Measurements from ENCODE around the gene CDC45.

The CDC45 gene, protein sequence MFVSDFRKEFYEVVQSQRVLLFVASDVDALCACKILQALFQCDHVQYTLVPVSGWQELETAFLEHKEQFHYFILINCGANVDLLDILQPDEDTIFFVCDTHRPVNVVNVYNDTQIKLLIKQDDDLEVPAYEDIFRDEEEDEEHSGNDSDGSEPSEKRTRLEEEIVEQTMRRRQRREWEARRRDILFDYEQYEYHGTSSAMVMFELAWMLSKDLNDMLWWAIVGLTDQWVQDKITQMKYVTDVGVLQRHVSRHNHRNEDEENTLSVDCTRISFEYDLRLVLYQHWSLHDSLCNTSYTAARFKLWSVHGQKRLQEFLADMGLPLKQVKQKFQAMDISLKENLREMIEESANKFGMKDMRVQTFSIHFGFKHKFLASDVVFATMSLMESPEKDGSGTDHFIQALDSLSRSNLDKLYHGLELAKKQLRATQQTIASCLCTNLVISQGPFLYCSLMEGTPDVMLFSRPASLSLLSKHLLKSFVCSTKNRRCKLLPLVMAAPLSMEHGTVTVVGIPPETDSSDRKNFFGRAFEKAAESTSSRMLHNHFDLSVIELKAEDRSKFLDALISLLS

DNA sequence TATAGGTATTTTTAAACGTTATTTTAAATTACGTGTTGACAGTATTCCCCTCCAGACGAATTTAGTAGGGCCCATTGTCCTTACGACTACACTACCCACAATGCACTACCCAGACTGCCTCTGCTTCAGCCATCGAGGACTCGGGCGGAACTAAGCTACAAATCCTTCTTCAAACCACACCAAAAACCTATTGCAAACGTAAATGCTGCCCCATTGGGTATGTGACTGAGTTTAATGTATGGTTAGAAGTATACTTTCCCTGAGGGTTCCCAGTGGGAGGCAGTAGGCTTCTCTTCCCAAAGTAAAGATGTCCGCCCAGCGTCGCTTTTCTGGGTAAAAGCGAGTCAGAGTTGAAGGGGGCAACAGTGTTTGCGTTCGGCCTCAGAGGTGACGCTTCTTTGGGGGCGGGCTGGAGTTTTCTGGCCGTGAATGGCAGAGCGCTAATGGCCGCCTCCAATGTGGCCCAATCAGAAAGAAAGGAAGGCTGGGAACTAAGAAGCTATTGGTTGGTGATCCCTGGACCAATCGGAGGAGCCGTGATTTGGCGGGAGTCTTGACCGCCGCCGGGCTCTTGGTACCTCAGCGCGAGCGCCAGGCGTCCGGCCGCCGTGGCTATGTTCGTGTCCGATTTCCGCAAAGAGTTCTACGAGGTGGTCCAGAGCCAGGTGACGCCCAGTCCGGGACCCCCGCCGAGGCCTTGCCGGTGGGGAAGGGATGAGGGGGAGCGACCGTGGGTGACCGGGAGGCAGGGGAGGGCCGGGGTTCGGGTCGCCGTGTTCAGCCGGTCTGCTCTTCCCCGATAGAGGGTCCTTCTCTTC is at the start of gene CDC45:
Gene CDC45, plus strand, starts transcription at position 566 of the 818 bp plus-strand sequence. Its CDS starts 49 bp downstream, at position 615.
- TF ChIP-seq, protein P1, sequence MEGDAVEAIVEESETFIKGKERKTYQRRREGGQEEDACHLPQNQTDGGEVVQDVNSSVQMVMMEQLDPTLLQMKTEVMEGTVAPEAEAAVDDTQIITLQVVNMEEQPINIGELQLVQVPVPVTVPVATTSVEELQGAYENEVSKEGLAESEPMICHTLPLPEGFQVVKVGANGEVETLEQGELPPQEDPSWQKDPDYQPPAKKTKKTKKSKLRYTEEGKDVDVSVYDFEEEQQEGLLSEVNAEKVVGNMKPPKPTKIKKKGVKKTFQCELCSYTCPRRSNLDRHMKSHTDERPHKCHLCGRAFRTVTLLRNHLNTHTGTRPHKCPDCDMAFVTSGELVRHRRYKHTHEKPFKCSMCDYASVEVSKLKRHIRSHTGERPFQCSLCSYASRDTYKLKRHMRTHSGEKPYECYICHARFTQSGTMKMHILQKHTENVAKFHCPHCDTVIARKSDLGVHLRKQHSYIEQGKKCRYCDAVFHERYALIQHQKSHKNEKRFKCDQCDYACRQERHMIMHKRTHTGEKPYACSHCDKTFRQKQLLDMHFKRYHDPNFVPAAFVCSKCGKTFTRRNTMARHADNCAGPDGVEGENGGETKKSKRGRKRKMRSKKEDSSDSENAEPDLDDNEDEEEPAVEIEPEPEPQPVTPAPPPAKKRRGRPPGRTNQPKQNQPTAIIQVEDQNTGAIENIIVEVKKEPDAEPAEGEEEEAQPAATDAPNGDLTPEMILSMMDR (IDR thresholded peaks at IDR 0.05; ENCODE audit: low read depth, low read length): no peak
- peak; percentile 95 for DNase-seq (ENCODE audit: extremely low read depth, low read depth)

DNA sequence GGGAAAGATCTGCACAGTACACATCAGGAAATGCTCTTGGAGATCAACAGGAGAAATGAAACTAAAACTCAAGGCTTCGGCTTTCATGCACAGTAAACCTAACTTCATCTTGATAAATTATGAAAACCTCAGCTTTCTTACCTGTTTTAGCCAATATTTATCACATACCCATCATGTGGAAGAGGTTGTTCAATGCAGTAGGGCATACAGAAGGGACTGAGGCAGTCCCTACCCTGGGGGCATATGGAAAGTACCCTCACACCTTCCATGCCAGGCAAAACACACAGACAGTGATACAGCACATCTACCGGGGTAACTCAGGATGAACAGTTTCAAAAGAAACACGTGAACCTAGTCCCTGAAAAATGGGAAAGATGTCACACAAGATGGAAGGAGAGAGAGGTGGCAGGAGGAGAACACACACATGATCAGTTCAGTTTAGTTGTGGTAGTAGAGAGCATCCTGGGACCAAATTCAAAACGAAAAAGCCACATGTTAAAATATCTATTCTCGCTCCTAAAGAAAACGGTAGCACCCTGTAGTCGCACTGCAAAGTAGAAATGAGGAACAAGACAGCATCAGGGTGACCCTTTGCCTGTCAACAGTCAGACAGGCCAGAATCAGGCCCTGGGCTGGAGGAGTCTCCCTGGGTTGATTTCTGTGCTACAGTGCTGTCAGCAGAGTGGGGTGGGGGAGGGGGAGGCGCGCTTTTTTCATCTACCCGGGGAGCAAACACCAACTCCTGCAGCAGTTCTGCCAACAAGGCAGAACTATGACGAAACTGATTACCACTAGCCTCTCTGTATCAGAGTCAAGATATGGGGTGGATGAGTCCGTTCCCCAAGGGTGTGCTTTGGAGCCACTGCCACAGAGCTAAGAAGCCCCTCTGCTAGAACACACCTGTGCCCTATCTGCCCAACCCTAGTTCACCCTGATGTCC is 49.5 kb upstream of the CDC45 start:
- TF ChIP-seq, protein P1 (IDR thresholded peaks at IDR 0.05; ENCODE audit: low read depth, low read length): no peak
- no peak for DNase-seq (ENCODE audit: extremely low read depth, low read depth)

DNA sequence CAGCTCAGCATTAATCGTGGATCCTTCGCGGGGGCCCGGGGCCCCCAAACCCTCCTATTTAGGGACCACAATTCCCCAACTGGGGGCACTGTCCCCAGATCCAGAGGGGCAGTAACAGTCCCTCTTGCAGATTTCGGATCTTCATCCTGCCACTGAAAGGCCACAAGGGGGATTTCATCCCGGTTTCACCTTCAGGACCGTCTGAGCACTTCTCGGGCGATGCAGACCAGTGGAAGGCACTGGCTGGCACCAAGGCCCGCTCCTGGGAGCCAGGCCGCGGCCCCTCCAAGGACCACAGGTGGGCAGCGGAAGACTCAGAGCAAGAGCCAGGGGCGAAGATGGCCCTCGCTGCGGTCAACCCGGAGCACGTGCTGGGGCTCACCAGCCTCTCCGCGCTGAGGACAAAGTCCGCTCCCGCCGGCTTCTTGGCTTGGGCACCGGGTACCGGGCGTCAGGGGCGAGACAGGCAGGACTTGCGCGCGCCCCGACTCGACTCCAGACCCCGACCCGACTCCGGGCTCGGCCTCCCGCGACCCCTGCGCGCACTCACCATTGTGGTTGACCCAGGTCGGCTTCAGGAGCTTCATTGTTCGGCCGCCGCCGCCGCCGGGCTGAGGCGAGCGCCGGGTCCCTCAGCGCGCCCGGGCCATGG is 48.7 kb upstream of the CDC45 start:
- TF ChIP-seq, protein P1 (IDR thresholded peaks at IDR 0.05; ENCODE audit: low read depth, low read length): peak; percentile 4
- DNase-seq (ENCODE audit: extremely low read depth, low read depth): no peak

GRCh38 chr22:19431649-19432132 is 48.0 kb upstream of the CDC45 start, which contains the start of gene HIRA:
HIRA (minus strand) TSS chr22:19431733; CDS start chr22:19431476, 257 bp downstream.
- TF ChIP-seq, protein P1 (IDR thresholded peaks at IDR 0.05; ENCODE audit: low read depth, low read length): no peak
- DNase-seq (ENCODE audit: extremely low read depth, low read depth): no peak

GRCh38 chr22:19432133-19432851 is 47.4 kb upstream of the CDC45 start, which contains the start of gene MRPL40:
MRPL40 (plus strand) TSS chr22:19432545; CDS start chr22:19432555, 10 bp downstream.
- TF ChIP-seq, protein P1 (IDR thresholded peaks at IDR 0.05; ENCODE audit: low read depth, low read length): no peak
- peak; percentile 86 for DNase-seq (ENCODE audit: extremely low read depth, low read depth)

All from AG09319 (cell line).